ENCODE measurements around the gene FAM50B. TPM values are rescaled to one million over a fixed set of nuclear protein-coding genes. Genes with fewer than 3 reads are reported as not detected.

Gene FAM50B
- total and polyA plus RNA-seq, 4 donors, result 8.8 to 12.3 (median 11.1) TPM

- 96% methylated on average over 10 of the region's 10 CpGs for WGBS
These were observed 44.3 kb downstream of the FAM50B start for GRCh38 chr6:3893487-3893886.

DNA sequence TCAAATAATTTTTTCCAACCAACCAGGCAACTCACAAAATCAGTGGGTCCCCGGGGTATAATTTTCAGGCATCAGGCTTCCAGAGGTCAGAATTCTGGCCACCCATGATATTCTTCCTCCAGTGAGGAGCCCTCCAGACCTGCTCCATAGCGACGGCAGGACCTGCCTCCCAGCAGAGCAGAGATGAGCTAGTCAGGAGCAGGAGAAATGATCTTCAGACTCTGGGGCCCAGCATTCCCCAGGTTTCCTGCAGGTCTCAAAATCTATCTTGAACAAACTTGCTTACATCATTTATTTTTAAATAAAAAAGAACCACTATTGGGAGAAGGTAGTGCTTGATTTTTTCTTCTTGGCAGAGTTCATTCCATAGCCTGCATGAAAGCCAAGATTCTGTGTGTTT is 44.7 kb downstream of the FAM50B start:
- no peak for DNase-seq (ENCODE audit: low spot score)
- Histone ChIP-seq H3K27ac (ENCODE audit: low read depth in 1 of 2, low read length in 2 of 2) (no peak overlapping the region), H3K9ac (ENCODE audit: low read depth in 1 of 2, low read length in 2 of 2) (no peak overlapping the region), H3K27me3 (ENCODE audit: control insufficient read depth in 4 of 4, insufficient read depth in 4 of 4, low read length in 3 of 4) (no peaks in the 10 kb centered on the region), H3K36me3 (ENCODE audit: control insufficient read depth in 4 of 4, insufficient read depth in 3 of 4, low read depth in 1 of 4, low read length in 3 of 4) (no peaks in the 10 kb centered on the region), H3K4me3 (ENCODE audit: low read depth in 1 of 3, low read length in 3 of 3) (no peak overlapping the region), H3K4me1 (ENCODE audit: control insufficient read depth in 4 of 4, insufficient read depth in 4 of 4, low read length in 3 of 4) (no peaks in the 10 kb centered on the region), H3K9me3 (ENCODE audit: control insufficient read depth in 4 of 4, low read length in 3 of 4) (no peaks in the 10 kb centered on the region)
- TF ChIP-seq RXRA (IDR thresholded peaks at IDR 0.05), result no peak
- TF ChIP-seq RAD21 (IDR thresholded peaks at IDR 0.05), result no peak
- TF ChIP-seq MAX (IDR thresholded peaks at IDR 0.05), result no peak
- TF ChIP-seq JUND (IDR thresholded peaks at IDR 0.05), result no peak
- no peak for TF ChIP-seq NR2F2 (IDR thresholded peaks at IDR 0.05)
- no peak for TF ChIP-seq TAF1 (conservative IDR thresholded peaks at IDR 0.05)
- no peak for TF ChIP-seq HNF4A (conservative IDR thresholded peaks at IDR 0.05)
- no peak for TF ChIP-seq FOXA1 (IDR thresholded peaks at IDR 0.05)
- no peak for TF ChIP-seq HNF4G (IDR thresholded peaks at IDR 0.05)
- no peak for TF ChIP-seq YY1 (IDR thresholded peaks at IDR 0.05)
- WGBS, result 97% methylated on average over 3 of the region's 3 CpGs

More at GRCh38 chr6:3893487-3893886, 44.3 kb downstream of the FAM50B start:
- Histone ChIP-seq H3K4me1 (ENCODE audit: control insufficient read depth in 4 of 4, insufficient read depth in 4 of 4, low read length in 3 of 4) (peaks cover 0 to under 1% (median 0%) of the 10 kb centered on the region in 4 donors), H3K9me3 (ENCODE audit: control insufficient read depth in 4 of 4, low read length in 3 of 4) (no peaks in the 10 kb centered on the region), H3K9ac (ENCODE audit: low read depth in 1 of 2, low read length in 2 of 2) (no peak overlapping the region), H3K36me3 (ENCODE audit: control insufficient read depth in 4 of 4, insufficient read depth in 3 of 4, low read depth in 1 of 4, low read length in 3 of 4) (no peaks in the 10 kb centered on the region), H3K27ac (ENCODE audit: low read depth in 1 of 2, low read length in 2 of 2) (no peak overlapping the region), H3K27me3 (ENCODE audit: control insufficient read depth in 4 of 4, insufficient read depth in 4 of 4, low read length in 3 of 4) (no peaks in the 10 kb centered on the region), H3K4me3 (ENCODE audit: low read depth in 1 of 3, low read length in 3 of 3) (no peak overlapping the region)
- TF ChIP-seq FOXA2 (IDR thresholded peaks at IDR 0.05) (no peak), EGR1 (IDR thresholded peaks at IDR 0.05; ENCODE audit: low read depth in 2 of 2) (no peak), RXRA (IDR thresholded peaks at IDR 0.05) (no peak), FOXA1 (IDR thresholded peaks at IDR 0.05) (no peak), NR2F2 (IDR thresholded peaks at IDR 0.05) (no peak), GABPA (IDR thresholded peaks at IDR 0.05 in 1 of 2, conservative IDR thresholded peaks at IDR 0.05 in 1 of 2) (no peak)
- TF ChIP-seq, protein P1, sequence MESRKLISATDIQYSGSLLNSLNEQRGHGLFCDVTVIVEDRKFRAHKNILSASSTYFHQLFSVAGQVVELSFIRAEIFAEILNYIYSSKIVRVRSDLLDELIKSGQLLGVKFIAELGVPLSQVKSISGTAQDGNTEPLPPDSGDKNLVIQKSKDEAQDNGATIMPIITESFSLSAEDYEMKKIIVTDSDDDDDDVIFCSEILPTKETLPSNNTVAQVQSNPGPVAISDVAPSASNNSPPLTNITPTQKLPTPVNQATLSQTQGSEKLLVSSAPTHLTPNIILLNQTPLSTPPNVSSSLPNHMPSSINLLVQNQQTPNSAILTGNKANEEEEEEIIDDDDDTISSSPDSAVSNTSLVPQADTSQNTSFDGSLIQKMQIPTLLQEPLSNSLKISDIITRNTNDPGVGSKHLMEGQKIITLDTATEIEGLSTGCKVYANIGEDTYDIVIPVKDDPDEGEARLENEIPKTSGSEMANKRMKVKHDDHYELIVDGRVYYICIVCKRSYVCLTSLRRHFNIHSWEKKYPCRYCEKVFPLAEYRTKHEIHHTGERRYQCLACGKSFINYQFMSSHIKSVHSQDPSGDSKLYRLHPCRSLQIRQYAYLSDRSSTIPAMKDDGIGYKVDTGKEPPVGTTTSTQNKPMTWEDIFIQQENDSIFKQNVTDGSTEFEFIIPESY (IDR thresholded peaks at IDR 0.05), result no peak
- TF ChIP-seq, protein P2, sequence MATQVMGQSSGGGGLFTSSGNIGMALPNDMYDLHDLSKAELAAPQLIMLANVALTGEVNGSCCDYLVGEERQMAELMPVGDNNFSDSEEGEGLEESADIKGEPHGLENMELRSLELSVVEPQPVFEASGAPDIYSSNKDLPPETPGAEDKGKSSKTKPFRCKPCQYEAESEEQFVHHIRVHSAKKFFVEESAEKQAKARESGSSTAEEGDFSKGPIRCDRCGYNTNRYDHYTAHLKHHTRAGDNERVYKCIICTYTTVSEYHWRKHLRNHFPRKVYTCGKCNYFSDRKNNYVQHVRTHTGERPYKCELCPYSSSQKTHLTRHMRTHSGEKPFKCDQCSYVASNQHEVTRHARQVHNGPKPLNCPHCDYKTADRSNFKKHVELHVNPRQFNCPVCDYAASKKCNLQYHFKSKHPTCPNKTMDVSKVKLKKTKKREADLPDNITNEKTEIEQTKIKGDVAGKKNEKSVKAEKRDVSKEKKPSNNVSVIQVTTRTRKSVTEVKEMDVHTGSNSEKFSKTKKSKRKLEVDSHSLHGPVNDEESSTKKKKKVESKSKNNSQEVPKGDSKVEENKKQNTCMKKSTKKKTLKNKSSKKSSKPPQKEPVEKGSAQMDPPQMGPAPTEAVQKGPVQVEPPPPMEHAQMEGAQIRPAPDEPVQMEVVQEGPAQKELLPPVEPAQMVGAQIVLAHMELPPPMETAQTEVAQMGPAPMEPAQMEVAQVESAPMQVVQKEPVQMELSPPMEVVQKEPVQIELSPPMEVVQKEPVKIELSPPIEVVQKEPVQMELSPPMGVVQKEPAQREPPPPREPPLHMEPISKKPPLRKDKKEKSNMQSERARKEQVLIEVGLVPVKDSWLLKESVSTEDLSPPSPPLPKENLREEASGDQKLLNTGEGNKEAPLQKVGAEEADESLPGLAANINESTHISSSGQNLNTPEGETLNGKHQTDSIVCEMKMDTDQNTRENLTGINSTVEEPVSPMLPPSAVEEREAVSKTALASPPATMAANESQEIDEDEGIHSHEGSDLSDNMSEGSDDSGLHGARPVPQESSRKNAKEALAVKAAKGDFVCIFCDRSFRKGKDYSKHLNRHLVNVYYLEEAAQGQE (IDR thresholded peaks at IDR 0.05), result no peak
- TF ChIP-seq, protein P3, sequence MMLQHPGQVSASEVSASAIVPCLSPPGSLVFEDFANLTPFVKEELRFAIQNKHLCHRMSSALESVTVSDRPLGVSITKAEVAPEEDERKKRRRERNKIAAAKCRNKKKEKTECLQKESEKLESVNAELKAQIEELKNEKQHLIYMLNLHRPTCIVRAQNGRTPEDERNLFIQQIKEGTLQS (IDR thresholded peaks at IDR 0.05), result no peak
- no peak for DNase-seq (ENCODE audit: low spot score)
